Heart right ventricle (tissue), 16 donors: ENCODE measurements around the gene MTX2. TPM values are rescaled to one million over a fixed set of nuclear protein-coding genes. Genes with fewer than 3 reads are reported as not detected.
A peak's percentile ranks its signal among the peaks of the same experiment; 100 is the strongest.

Experiments used
- ATAC-seq, 8 donors: fragments of 200-7000 bp; cut with Tn5 transposase; one replicate each; pipeline ENCODE4 v1.9.1; 2020; ENCODE audit warnings: mild to moderate bottlenecking in 8 of 8, moderate library complexity in 8 of 8, moderate number of reproducible peaks in 1 of 8
- DNase-seq, 2 donors: peaks; one replicate each; pipeline ENCODE4 v3.0.0-alpha.2; 2020
- H3K27ac ChIP-seq, 10 donors: fragments of 200-600 bp; sonication (generic) in 2 of 10; one replicate each; pipeline versions ENCODE4 v1.5.0 to v1.8.0; 2020 to 2022; ENCODE audit warnings: mild to moderate bottlenecking in 3 of 10
- H3K27me3 ChIP-seq, 7 donors: fragments of 200-600 bp; one replicate each; pipeline ENCODE4 v1.8.0; 2021 to 2022; ENCODE audit warnings: mild to moderate bottlenecking in 2 of 7
- H3K36me3 ChIP-seq, 9 donors: fragments of 200-600 bp; sonication (generic) in 1 of 9; one replicate each; pipeline versions ENCODE4 v1.5.0 to v1.8.0; 2020 to 2022; ENCODE audit warnings: mild to moderate bottlenecking in 2 of 9
- H3K4me1 ChIP-seq, 9 donors: fragments of 200-600 bp; sonication (generic) in 1 of 9; one replicate each; pipeline versions ENCODE4 v1.5.0 to v1.8.0; 2020 to 2022; ENCODE audit warnings: mild to moderate bottlenecking in 4 of 9
- H3K4me3 ChIP-seq, 10 donors: fragments of 200-600 bp; sonication (generic) in 2 of 10; one replicate each; pipeline versions ENCODE4 v1.5.0 to v1.8.0; 2020 to 2022; ENCODE audit warnings: mild to moderate bottlenecking in 7 of 10, moderate library complexity in 2 of 10
- H3K9me3 ChIP-seq, 11 donors: fragments of 200-600 bp in 10 of 11; sonication (generic) in 2 of 11; one replicate each; pipeline versions ENCODE4 v1.5.0 to v1.8.0; 2013 to 2022; ENCODE audit warnings: mild to moderate bottlenecking in 2 of 11, control low read depth in 1 of 11, moderate library complexity in 1 of 11
- CTCF ChIP-seq, 9 donors: fragments of 200-600 bp; sonication (generic) in 2 of 9; IDR thresholded peaks; one replicate each; pipeline versions ENCODE4 v1.5.0 to v1.8.0; 2021 to 2022; ENCODE audit warnings: antibody characterized with exemption in 9 of 9, mild to moderate bottlenecking in 5 of 9, moderate library complexity in 1 of 9
- WGBS, 2 donors: extraction: QIAGEN DNeasy Blood & Tissue Kit; methylation state at CpG; one replicate each; pipeline ENCODE4 v1.1.7; 2013; ENCODE audit warnings: inconsistent platforms in 1 of 2; 5-methylcytosine and 5-hydroxymethylcytosine counted together
- intact Hi-C, 10 donors: fragments of 100-400 bp; cut with DNase I; formaldehyde crosslinking; loops; one replicate each; pipeline versions ENCODE4 v1.11.1 to v1.14.2; 2022
- polyA plus RNA-seq, 2 donors: library from polyadenylated mRNA; stranded (reverse); fragments of 200-250 nt; gene quantifications; one replicate each; pipeline ENCODE4 v1.2.3, GENCODE V29; 2013
- total RNA-seq, 10 donors: library from RNA; stranded (reverse); fragmentation: NEBNext Ultra II Directional in 3 of 10; extraction: Animal tissue kit (Norgen Biotek cat#: 25700) in 3 of 10; gene quantifications; one replicate each; pipeline versions ENCODE4 v1.2.1 to v1.2.4, GENCODE V29; 2021 to 2023
- donor health status: Arrhythmogenic right ventricular cardiomyopathy.
- donor health status: ischemic (EF 13 %, LVEDD 7.1; RV severe dilation, severe dysfunction).
- donor health status: healthy with polysubstance abuse.
- donor health status: DM: no; HTN: yes; CAD: no.
- donor health status: DM: no; HTN: no; CAD: no.
- donor health status: ischemic (EF 25% LVEDD 6.9; RV normal size, moderate dysfunction).
- donor health status: ischemic (EF 25% LVEDD 5.7; RV mildly dilated, moderate dysfunction).
- donor health status: healthy.
- donor health status: DM: yes; HTN: yes; CAD: no.
- donor health status: Ischemic cardiomyopathy.
- donor health status: ischemic (EF 35%, LVEDD 5.7; RV mildly dilated, moderate dysfunction).
- donor health status: nonischemic (EF 11% LVEDD 7.7; RV severe dilation, severe dysfunction).
- donor health status: DM: yes; HTN: yes; CAD: no.
- donor health status: PGD.
- donor health status: ischemic (EF 29% LVEDD 5.4; RV normal size, mild dysfunction).
- donor health status: nonischemic (EF 23%, LVEDD 6.1; RV moderate dilation, normal function).

Gene MTX2
- total and polyA plus RNA-seq, 12 donors, result 37.3 to 65.2 (median 48.8) TPM

GRCh38 chr2:176261136-176261535 is 8.1 kb upstream of the MTX2 start:
- intact Hi-C loops, result no loop called here
- peaks cover 0 to 6% (median under 1%) of the 10 kb centered on the region in 7 donors for H3K27me3 ChIP-seq
- H3K4me1 ChIP-seq, result peaks cover 0 to 7% (median 0%) of the 10 kb centered on the region in 9 donors
- no peaks in the 10 kb centered on the region for H3K36me3 ChIP-seq
- no peak overlapping the region for H3K27ac ChIP-seq
- H3K9me3 ChIP-seq, result no peaks in the 10 kb centered on the region
- TF ChIP-seq CTCF (IDR thresholded peaks at IDR 0.05), result no peak
- DNase-seq, result no peak
- H3K4me3 ChIP-seq, result no peak overlapping the region
- no peak for ATAC-seq

GRCh38 chr2:176268976-176269318 is 295 bp upstream of the MTX2 start:
- Histone ChIP-seq H3K4me3 (peak overlapping the region; percentile 57 to 96 (median 78)), H3K27ac (peak overlapping the region in 9 of 10 donors; percentile 81 to 96 (median 92)), H3K9me3 (no peaks in the 10 kb centered on the region), H3K27me3 (peaks cover 0 to 6% (median 0%) of the 10 kb centered on the region in 7 donors), H3K36me3 (no peaks in the 10 kb centered on the region), H3K4me1 (peaks cover 0 to 32% (median 15%) of the 10 kb centered on the region in 9 donors)
- 20 to 21% methylated on average over 10 of the region's 10 CpGs for WGBS, 2 donors
- DNase-seq, result no peak
- TF ChIP-seq CTCF (IDR thresholded peaks at IDR 0.05), result no peak
- intact Hi-C loops, result loop anchor here in 1 of 10 donors (5.0 kb wide), 1 partner anchor 127 kb away; no protein-coding TSS in a partner anchor
- peak in 1 of 8 donors; percentile 54 for ATAC-seq

- Histone ChIP-seq H3K27ac (peak overlapping the region in 8 of 10 donors; percentile 89 to 96 (median 92)), H3K9me3 (no peaks in the 10 kb centered on the region), H3K36me3 (no peaks in the 10 kb centered on the region), H3K4me3 (peak overlapping the region; percentile 57 to 96 (median 78)), H3K27me3 (peaks cover 0 to 2% (median 0%) of the 10 kb centered on the region in 7 donors), H3K4me1 (peaks cover 0 to 40% (median 16%) of the 10 kb centered on the region in 9 donors)
- intact Hi-C loops, result loop anchor here in 1 of 10 donors (10.0 kb wide), 2 partner anchors 55 to 185 kb away; no protein-coding TSS in a partner anchor
- ATAC-seq (peak in 5 of 8 donors; percentile 5 to 31 (median 21)), DNase-seq (no peak)
- WGBS, 2 donors, result 47 to 58% methylated on average over 18 of the region's 18 CpGs
- TF ChIP-seq CTCF (IDR thresholded peaks at IDR 0.05), result no peak
Observed at GRCh38 chr2:176270100-176270750, 983 bp downstream of the MTX2 start.

- Histone ChIP-seq H3K27me3 (no peaks in the 10 kb centered on the region), H3K36me3 (no peaks in the 10 kb centered on the region), H3K27ac (no peak overlapping the region), H3K9me3 (no peaks in the 10 kb centered on the region), H3K4me1 (peaks cover 0 to 48% (median 20%) of the 10 kb centered on the region in 9 donors), H3K4me3 (no peak overlapping the region)
- intact Hi-C loops, result loop anchor here in 1 of 10 donors (10.0 kb wide), 2 partner anchors 52 to 182 kb away; no protein-coding TSS in a partner anchor
- 89 to 90% methylated on average over 4 of the region's 4 CpGs for WGBS, 2 donors
- DNase-seq, result no peak
- ATAC-seq, result no peak
- no peak for TF ChIP-seq CTCF (IDR thresholded peaks at IDR 0.05)
Observed at GRCh38 chr2:176272870-176273459, 3.7 kb downstream of the MTX2 start.
